BJ (cell line): ENCODE results near the gene SCML1. TPM values are rescaled to one million over a fixed set of nuclear protein-coding genes. Genes with fewer than 3 reads are reported as not detected.

Experiments
- CTCF ChIA-PET: fragments of 350-600 bp; formaldehyde crosslinking; extraction: SDS; loops from one replicate; lab custom pipeline; 2021; ENCODE audit warnings: antibody characterized with exemption, inconsistent platforms; lab: Yijun Ruan, JAX
- POLR2A ChIA-PET: fragments of 300-600 bp; sonication (Branson Sonifier 250); formaldehyde crosslinking; extraction: SDS; loops from one replicate; lab custom pipeline; 2021; ENCODE audit warnings: antibody characterized with exemption; lab: Charles Lee
- DNase-seq: peaks from one replicate; pipeline ENCODE4 v3.0.0-alpha.2; 2011; ENCODE audit warnings: low read depth
- H3K27me3 ChIP-seq: 2 replicates; pipeline ENCODE4 v1.6.0; 2011; ENCODE audit warnings: low read length; ENCODE audit not compliant: control insufficient read depth, insufficient read depth
- H3K36me3 ChIP-seq: 2 replicates; pipeline ENCODE4 v1.5.1; 2011; ENCODE audit warnings: low read length; ENCODE audit not compliant: control insufficient read depth, insufficient read depth
- H3K4me3 ChIP-seq: 2 replicates; pipeline ENCODE4 v1.5.1; 2011; ENCODE audit warnings: low read depth, mild to moderate bottlenecking, control low read depth, low read length
- CTCF ChIP-seq: IDR thresholded peaks from 2 replicates; pipeline ENCODE4 v1.5.1; 2011; ENCODE audit warnings: low read depth, mild to moderate bottlenecking, control low read depth, inconsistent platforms, low read length, moderate library complexity; ENCODE audit not compliant: insufficient read depth
- polyA minus RNA-seq: library from RNA; depleted of rRNA, polyadenylated mRNA; stranded (reverse); fragments of >200 nt; gene quantifications from 2 replicates; pipeline ENCODE4 v1.2.3, GENCODE V29; 2011; rRNA and poly(A)+ RNA removed
- polyA plus RNA-seq: library from polyadenylated mRNA; depleted of rRNA; stranded (reverse); fragments of >200 nt; gene quantifications from 2 replicates; pipeline ENCODE4 v1.2.3, GENCODE V29; 2011; rRNA removed

SCML1 gene
- polyA plus RNA-seq: 15.0 and 16.7 TPM in 2 replicates
- 3.8 and 5.5 TPM in 2 replicates for polyA minus RNA-seq

- peak; percentile 88 for DNase-seq
- Histone ChIP-seq H3K27me3 (no peaks in the 10 kb centered on the region), H3K4me3 (peak within 1 kb of the TSS; percentile 71), H3K36me3 (no peaks in the 10 kb centered on the region)
- ChIA-PET POLR2A (interaction anchor here (0.6 to 0.7 kb wide), 2 partner anchors 227 to 505 kb away, joined by 4 to 19 read pairs; no protein-coding TSS in a partner anchor), CTCF (interaction anchor here (0.6 kb wide), 1 partner anchor 496 kb away, joined by 3 read pairs; no protein-coding TSS in a partner anchor)
- TF ChIP-seq CTCF: no peak
These were observed at the start of gene SCML1 for GRCh38 chrX:17736856-17737709. SCML1 (plus strand) TSS chrX:17737493; CDS start chrX:17744187, 6,694 bp downstream.

GRCh38 chrX:17687648-17688047, 49.6 kb upstream of the SCML1 start:
- ChIA-PET CTCF (interaction anchor here (0.8 kb wide), 1 partner anchor 10 kb away, joined by 6 read pairs; no protein-coding TSS in a partner anchor), POLR2A (no interaction called here)
- Histone ChIP-seq H3K4me3 (no peak overlapping the region), H3K27me3 (no peaks in the 10 kb centered on the region), H3K36me3 (no peaks in the 10 kb centered on the region)
- DNase-seq: no peak
- no peak for TF ChIP-seq CTCF

- peak; percentile 53; the same call in 1 of the 2 replicates for TF ChIP-seq CTCF
- Histone ChIP-seq H3K36me3 (no peaks in the 10 kb centered on the region), H3K4me3 (no peak overlapping the region), H3K27me3 (no peaks in the 10 kb centered on the region)
- ChIA-PET POLR2A (no interaction called here), CTCF (interaction anchor here (0.6 to 2.4 kb wide), 10 partner anchors 13 to 569 kb away, joined by 3 to 9 read pairs (median 4); no protein-coding TSS in a partner anchor)
- no peak for DNase-seq
These were observed 47.3 kb upstream of the SCML1 start for GRCh38 chrX:17689971-17690409.

GRCh38 chrX:17692709-17693346, 44.5 kb upstream of the SCML1 start:
- no peak for DNase-seq
- Histone ChIP-seq H3K4me3 (no peak overlapping the region), H3K27me3 (no peaks in the 10 kb centered on the region), H3K36me3 (no peaks in the 10 kb centered on the region)
- POLR2A ChIA-PET: no interaction called here
- no peak for TF ChIP-seq CTCF
- CTCF ChIA-PET: interaction anchor here (0.9 to 2.1 kb wide), 2 partner anchors 451 to 456 kb away, joined by 3 to 9 read pairs; no protein-coding TSS in a partner anchor
